NCI-H524 (cell line): Measurements from ENCODE around the gene ZRANB2.
A peak's percentile ranks its signal among the peaks of the same experiment; 100 is the strongest.

Experiments
- DNase-seq, 2 experiments: peaks; one replicate each; lab custom pipeline; 2025; lab: John Stamatoyannopoulos, UW

The ZRANB2 gene

GRCh38 chr1:71068325-71069240, 12.3 kb downstream of the ZRANB2 start:
- DNase-seq: no peak

- DNase-seq: no peak
Observed at GRCh38 chr1:71054791-71055190, 26.0 kb downstream of the ZRANB2 start.

GRCh38 chr1:71054281-71054731, 26.5 kb downstream of the ZRANB2 start:
- DNase-seq: no peak

- DNase-seq: no peak
Observed at GRCh38 chr1:71053758-71054157, 27.1 kb downstream of the ZRANB2 start.

- no peak for DNase-seq
Observed at GRCh38 chr1:71053146-71053545, 27.7 kb downstream of the ZRANB2 start.

- DNase-seq: peak; percentile 7 to 74
Observed at GRCh38 chr1:71049951-71050598, 30.8 kb downstream of the ZRANB2 start.

GRCh38 chr1:71047635-71048607, 32.9 kb downstream of the ZRANB2 start, which contains the start of gene PTGER3:
TSS of gene PTGER3 (minus strand) at chr1:71047816. CDS start at chr1:71047577, 239 bp downstream.
- DNase-seq: peak; percentile 43 to 71

- DNase-seq: peak; percentile 10 to 44
Observed at GRCh38 chr1:71046891-71047634, 33.8 kb downstream of the ZRANB2 start.

GRCh38 chr1:71045463-71046028, 35.3 kb downstream of the ZRANB2 start:
- DNase-seq: no peak

- DNase-seq: no peak
Observed at GRCh38 chr1:71044833-71045232, 36.0 kb downstream of the ZRANB2 start.

GRCh38 chr1:71043065-71043464, 37.8 kb downstream of the ZRANB2 start:
- no peak for DNase-seq

GRCh38 chr1:71041806-71042205, 39.0 kb downstream of the ZRANB2 start:
- no peak for DNase-seq

- no peak for DNase-seq
Observed at GRCh38 chr1:71039661-71040262, 41.1 kb downstream of the ZRANB2 start.

- no peak for DNase-seq
Observed at GRCh38 chr1:71038942-71039341, 41.9 kb downstream of the ZRANB2 start.

GRCh38 chr1:71037829-71038620, 42.8 kb downstream of the ZRANB2 start:
- no peak for DNase-seq

- no peak for DNase-seq
Observed at GRCh38 chr1:71037066-71037465, 43.8 kb downstream of the ZRANB2 start.

GRCh38 chr1:71033136-71033535, 47.7 kb downstream of the ZRANB2 start:
- no peak for DNase-seq

GRCh38 chr1:71031426-71031825, 49.4 kb downstream of the ZRANB2 start:
- DNase-seq: no peak

GRCh38 chr1:71030026-71030425, 50.8 kb downstream of the ZRANB2 start:
- DNase-seq: no peak

GRCh38 chr1:71028981-71029380, 51.9 kb downstream of the ZRANB2 start:
- no peak for DNase-seq
